IMR-90 (cell line): ENCODE data around the gene ANKRD9. TPM values are rescaled to one million over a fixed set of nuclear protein-coding genes. Genes with fewer than 3 reads are reported as not detected.

Source experiments
- ATAC-seq: fragments of 200-7000 bp; cut with Tn5 transposase; 2 replicates; pipeline ENCODE4 v1.9.1; 2020; ENCODE audit warnings: low read depth, mild to moderate bottlenecking, moderate library complexity
- BruUV-seq: library from RNA; stranded (reverse); fragments of 400-500 nt; replicated peaks from 2 replicates; lab custom pipeline; 2021; lab: Mats Ljungman, UMichigan
- CTCF ChIA-PET: fragments of 300-600 bp; formaldehyde crosslinking; extraction: SDS; loops from one replicate; lab custom pipeline; 2021; ENCODE audit warnings: antibody characterized with exemption; lab: Yijun Ruan, JAX
- POLR2A ChIA-PET: fragments of 300-600 bp; sonication (Branson Sonifier 250); formaldehyde crosslinking; loops from one replicate; lab custom pipeline; 2022; ENCODE audit warnings: antibody characterized with exemption; ENCODE audit not compliant: unreplicated experiment; lab: Charles Lee
- DNase-seq: peaks from one replicate; pipeline ENCODE4 v3.0.0; 2013
- H2AFZ ChIP-seq: replicated peaks from 2 replicates; pipeline ENCODE3; 2013; ENCODE audit warnings: low read length, mild to moderate bottlenecking; ENCODE audit not compliant: poor library complexity
- H2AK5ac ChIP-seq: 2 replicates; pipeline ENCODE4 v1.6.1; 2013; ENCODE audit warnings: low read depth, low read length, inconsistent platforms
- H2AK9ac ChIP-seq: replicated peaks from 2 replicates; pipeline ENCODE3; 2013; ENCODE audit warnings: mild to moderate bottlenecking, low read depth, low read length, moderate library complexity; ENCODE audit not compliant: poor library complexity
- H2BK120ac ChIP-seq: 2 replicates; pipeline ENCODE4 v1.6.1; 2013; ENCODE audit warnings: low read depth, low read length, inconsistent platforms
- H2BK15ac ChIP-seq: 3 replicates; pipeline ENCODE4 v1.6.1; 2013; ENCODE audit warnings: low read depth, low read length, inconsistent platforms
- H2BK20ac ChIP-seq: 2 replicates; pipeline ENCODE4 v1.6.1; 2013; ENCODE audit warnings: low read depth, mild to moderate bottlenecking, inconsistent platforms, low read length, moderate library complexity
- H2BK5ac ChIP-seq: 2 replicates; pipeline ENCODE4 v1.6.1; 2013; ENCODE audit warnings: mild to moderate bottlenecking, low read depth, low read length, inconsistent platforms; ENCODE audit not compliant: poor library complexity, severe bottlenecking
- H3K14ac ChIP-seq: replicated peaks from 2 replicates; pipeline ENCODE4 v1.6.1; 2013; ENCODE audit warnings: low read depth, low read length, inconsistent platforms
- H3K18ac ChIP-seq: 2 replicates; pipeline ENCODE4 v1.6.1; 2013; ENCODE audit warnings: low read depth, low read length, control low read depth
- H3K23ac ChIP-seq: 2 replicates; pipeline ENCODE4 v1.6.1; 2013; ENCODE audit warnings: low read depth, low read length, inconsistent platforms
- H3K27ac ChIP-seq: 2 replicates; pipeline ENCODE4 v1.5.1; 2013; ENCODE audit warnings: mild to moderate bottlenecking, control low read depth, low read length; ENCODE audit not compliant: insufficient read depth
- H3K27me3 ChIP-seq: 2 replicates; pipeline ENCODE4 v1.6.1; 2013; ENCODE audit warnings: low read length; ENCODE audit not compliant: control insufficient read depth, insufficient read depth
- H3K36me3 ChIP-seq: 2 replicates; pipeline ENCODE4 v1.6.1; 2013; ENCODE audit warnings: low read length, mixed read lengths; ENCODE audit not compliant: control insufficient read depth, insufficient read depth
- H3K4ac ChIP-seq: 2 replicates; pipeline ENCODE4 v1.6.1; 2013; ENCODE audit warnings: low read depth, low read length, inconsistent platforms
- H3K4me1 ChIP-seq: 2 replicates; pipeline ENCODE4 v1.6.1; 2013; ENCODE audit warnings: low read length, mixed read lengths; ENCODE audit not compliant: control insufficient read depth, insufficient read depth
- H3K4me2 ChIP-seq: 2 replicates; pipeline ENCODE4 v1.6.1; 2013; ENCODE audit warnings: low read depth, mild to moderate bottlenecking, control low read depth, low read length, moderate library complexity
- H3K4me3 ChIP-seq: 2 replicates; pipeline ENCODE4 v1.5.1; 2013; ENCODE audit warnings: low read depth, mild to moderate bottlenecking, control low read depth, low read length, moderate library complexity; ENCODE audit not compliant: insufficient read depth
- H3K56ac ChIP-seq: 2 replicates; pipeline ENCODE4 v1.6.1; 2013; ENCODE audit warnings: low read length, inconsistent platforms; ENCODE audit not compliant: insufficient read depth; ENCODE audit errors: extremely low read depth
- H3K79me1 ChIP-seq, 2 experiments: 2 replicates each; pipeline ENCODE4 v1.6.1; 2013; ENCODE audit warnings: low read length in 2 of 2, inconsistent platforms in 1 of 2, low read depth in 1 of 2
- H3K9ac ChIP-seq: 2 replicates; pipeline ENCODE4 v1.6.1; 2013; ENCODE audit warnings: low read depth, low read length, control low read depth
- H3K9me1 ChIP-seq: 2 replicates; pipeline ENCODE4 v1.6.1; 2013; ENCODE audit warnings: low read length, inconsistent platforms; ENCODE audit not compliant: insufficient read depth
- H3K9me3 ChIP-seq: 2 replicates; pipeline ENCODE4 v1.6.1; 2013; ENCODE audit warnings: low read length; ENCODE audit not compliant: control insufficient read depth, insufficient read depth
- H4K20me1 ChIP-seq: 2 replicates; pipeline ENCODE4 v1.6.1; 2013; ENCODE audit warnings: low read length, inconsistent platforms; ENCODE audit not compliant: insufficient read depth
- H4K5ac ChIP-seq: 2 replicates; pipeline ENCODE4 v1.6.1; 2013; ENCODE audit warnings: mild to moderate bottlenecking, low read depth, low read length, control low read depth
- H4K8ac ChIP-seq, 2 experiments: 2 replicates each; pipeline ENCODE4 v1.6.1; 2013; ENCODE audit warnings: low read depth in 2 of 2, low read length in 2 of 2, control low read depth in 1 of 2, inconsistent platforms in 1 of 2
- H4K91ac ChIP-seq: 2 replicates; pipeline ENCODE4 v1.6.1; 2013; ENCODE audit warnings: low read depth, low read length, inconsistent platforms; ENCODE audit not compliant: insufficient read depth
- BHLHE40 ChIP-seq: fragments of 150-350 bp; IDR thresholded peaks from 2 replicates; pipeline ENCODE4 v1.6.1; 2016; ENCODE audit warnings: mild to moderate bottlenecking, low read depth, low read length
- CEBPB ChIP-seq: IDR thresholded peaks from 2 replicates; pipeline ENCODE4 v1.6.1; 2012; ENCODE audit warnings: low read depth, low read length, improper control_type of control experiment
- CHD1 ChIP-seq: IDR thresholded peaks from 2 replicates; pipeline ENCODE4 v1.6.1; 2012; ENCODE audit warnings: low read depth, low read length, improper control_type of control experiment
- FOS ChIP-seq: fragments of 150-350 bp; IDR thresholded peaks from 2 replicates; pipeline ENCODE4 v1.6.1; 2016; ENCODE audit warnings: low read depth, low read length
- MAFK ChIP-seq: IDR thresholded peaks from 2 replicates; pipeline ENCODE4 v1.6.1; 2012; ENCODE audit warnings: low read depth, low read length, improper control_type of control experiment
- MAZ ChIP-seq: IDR thresholded peaks from 2 replicates; pipeline ENCODE4 v1.6.1; 2012; ENCODE audit warnings: low read depth, mild to moderate bottlenecking, low read length, improper control_type of control experiment, moderate library complexity, borderline replicate concordance
- POLR2A ChIP-seq: IDR thresholded peaks from 2 replicates; pipeline ENCODE4 v1.6.1; 2012; ENCODE audit warnings: mild to moderate bottlenecking, low read depth, low read length
- RAD21 ChIP-seq: IDR thresholded peaks from 2 replicates; pipeline ENCODE4 v1.6.1; 2012; ENCODE audit warnings: low read length, improper control_type of control experiment
- RFX5 ChIP-seq: IDR thresholded peaks from 2 replicates; pipeline ENCODE4 v1.8.0; 2012; ENCODE audit warnings: low read depth, mild to moderate bottlenecking, low read length, moderate library complexity
- SMC3 ChIP-seq: fragments of 150-350 bp; IDR thresholded peaks from 2 replicates; pipeline ENCODE4 v1.6.1; 2016; ENCODE audit warnings: low read depth, mild to moderate bottlenecking, antibody characterized with exemption, low read length, moderate library complexity
- USF2 ChIP-seq: fragments of 150-350 bp; IDR thresholded peaks from 2 replicates; pipeline ENCODE4 v1.6.1; 2017; ENCODE audit warnings: mild to moderate bottlenecking, antibody characterized with exemption, low read length, low read depth
- WGBS, 2 experiments: methylation state at CpG; one replicate each; pipeline versions ENCODE4 v1.1.5 to v1.1.7; 2013; ENCODE audit warnings: missing lambda C conversion rate in 2 of 2; ENCODE audit not compliant: insufficient read length in 1 of 2; ENCODE audit errors: extremely low coverage in 2 of 2; 5-methylcytosine and 5-hydroxymethylcytosine counted together
- dilution Hi-C: fragments of 300-500 bp; cut with HindIII; formaldehyde crosslinking; loops from one replicate; pipeline ENCODE4 v1.14.3; 2018; ENCODE audit warnings: low sequenced_read_pairs; ENCODE audit not compliant: unreplicated experiment
- in situ Hi-C: fragments of 300-500 bp; cut with MboI; formaldehyde crosslinking; loops from 3 replicates; pipeline ENCODE4 v1.14.3; 2019; ENCODE audit warnings: low sequenced_read_pairs, inconsistent platforms, mixed read lengths
- intact Hi-C: fragments of 100-400 bp; cut with micrococcal nuclease; formaldehyde crosslinking; loops from 2 replicates; pipeline ENCODE4 v1.10.0; 2022
- polyA plus RNA-seq, 3 experiments: library from polyadenylated mRNA; depleted of rRNA; stranded (reverse); fragments of >200 nt; gene quantifications; 2 replicates each; pipeline ENCODE4 v1.2.3, GENCODE V29; 2012; ENCODE audit warnings: low replicate concordance in 1 of 3
- total RNA-seq: library from RNA; depleted of rRNA; stranded (reverse); fragments of >200 nt; gene quantifications from 2 replicates; pipeline ENCODE4 v1.2.3, GENCODE V29; 2012
- TF ChIP-seq, protein P1 (sequence below): fragments of 150-350 bp; IDR thresholded peaks from 2 replicates; pipeline ENCODE4 v1.6.1; 2016; ENCODE audit warnings: low read depth, mild to moderate bottlenecking, low read length, moderate library complexity, borderline replicate concordance

The ANKRD9 gene
- total and polyA plus RNA-seq, 2 of the 4 experiments (the other 2 are of a cell fraction): 3.9 to 15.7 TPM

DNA sequence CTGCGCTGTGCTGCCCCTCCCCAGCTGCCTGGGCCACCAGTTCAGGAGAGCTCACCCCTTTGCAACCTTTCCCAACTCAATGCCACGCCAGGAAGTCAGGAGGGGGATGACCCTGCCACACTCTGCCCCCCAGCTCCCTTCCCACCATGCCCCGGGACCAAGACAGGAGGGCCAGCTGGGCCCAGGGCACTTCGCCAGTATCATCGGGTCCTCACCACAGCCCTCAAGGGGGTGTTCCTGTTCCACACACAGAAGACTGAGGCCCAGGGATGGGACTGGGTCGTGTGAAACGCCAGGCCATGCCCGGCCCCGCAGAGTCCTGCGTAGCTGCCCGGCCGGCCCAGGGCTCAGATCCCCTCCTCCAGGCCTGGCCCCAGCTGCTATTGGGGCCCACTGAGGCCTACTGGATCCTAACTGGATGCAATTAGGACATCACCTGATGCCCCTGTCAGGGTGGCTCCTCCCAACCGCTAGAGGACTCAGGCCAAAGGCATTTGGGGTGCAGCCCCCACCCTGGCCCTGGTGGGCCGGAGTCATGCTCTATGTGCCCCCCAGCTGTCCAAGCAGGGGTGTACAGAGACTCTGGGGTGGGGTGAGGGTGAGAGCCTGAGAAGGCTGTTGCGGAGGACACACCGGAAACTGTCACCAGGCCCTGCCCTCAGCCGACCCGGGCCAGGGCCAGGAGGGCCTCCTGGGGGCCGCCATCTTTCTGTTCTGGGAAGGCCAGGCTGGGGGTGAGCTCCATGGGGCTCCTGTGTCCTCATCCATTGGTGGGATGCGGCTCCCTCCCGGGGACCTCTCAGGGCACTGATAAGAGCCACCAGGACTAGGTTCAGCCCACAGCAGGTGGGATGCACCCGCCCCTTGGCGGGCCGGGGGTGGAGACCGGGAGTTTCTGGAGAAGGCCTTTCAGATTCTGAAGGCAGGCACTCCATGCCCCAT is 29.3 kb upstream of the ANKRD9 start (continued):
- TF ChIP-seq RFX5 (no peak), BHLHE40 (no peak), MAFK (no peak)

- no peaks in the 10 kb centered on the region for H3K36me3 ChIP-seq
- H3K27ac ChIP-seq: no peak overlapping the region
- no peak overlapping the region for H4K8ac ChIP-seq
- no peak for ATAC-seq
- H2BK5ac ChIP-seq: no peak overlapping the region
- H3K14ac ChIP-seq: no peak overlapping the region
- dilution Hi-C loops (no loop called here), intact Hi-C loops (no loop called here), in situ Hi-C loops (no loop called here)
- POLR2A ChIA-PET: no interaction called here
- no peak overlapping the region for H2BK15ac ChIP-seq
- H3K4me3 ChIP-seq: no peak overlapping the region
- H4K20me1 ChIP-seq: no peaks in the 10 kb centered on the region
- no peaks in the 10 kb centered on the region; the same call in 1 of the 2 replicates for H3K9me1 ChIP-seq
- no TSS peak for BruUV-seq
- no peak overlapping the region for H3K23ac ChIP-seq
- WGBS, 2 experiments: 60% methylated on average over 5 of the region's 15 CpGs; no CpG with 5 or more reads in 1 of the 2 experiments
- H3K56ac ChIP-seq: no peak overlapping the region; the same call in 1 of the 2 replicates
- no peak overlapping the region for H2AK9ac ChIP-seq
- TF ChIP-seq SMC3 (no peak), POLR2A (no peak), RAD21 (no peak), USF2 (no peak), MAZ (no peak), CHD1 (no peak), FOS (no peak), BHLHE40 (no peak), CEBPB (no peak)
- TF ChIP-seq, protein P1, sequence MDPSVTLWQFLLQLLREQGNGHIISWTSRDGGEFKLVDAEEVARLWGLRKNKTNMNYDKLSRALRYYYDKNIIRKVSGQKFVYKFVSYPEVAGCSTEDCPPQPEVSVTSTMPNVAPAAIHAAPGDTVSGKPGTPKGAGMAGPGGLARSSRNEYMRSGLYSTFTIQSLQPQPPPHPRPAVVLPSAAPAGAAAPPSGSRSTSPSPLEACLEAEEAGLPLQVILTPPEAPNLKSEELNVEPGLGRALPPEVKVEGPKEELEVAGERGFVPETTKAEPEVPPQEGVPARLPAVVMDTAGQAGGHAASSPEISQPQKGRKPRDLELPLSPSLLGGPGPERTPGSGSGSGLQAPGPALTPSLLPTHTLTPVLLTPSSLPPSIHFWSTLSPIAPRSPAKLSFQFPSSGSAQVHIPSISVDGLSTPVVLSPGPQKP: no peak
- CTCF ChIA-PET: no interaction called here
- H3K79me1 ChIP-seq: no peaks in the 10 kb centered on the region
- H3K18ac ChIP-seq: no peak overlapping the region; the same call in 1 of the 2 replicates
- H2AK5ac ChIP-seq: no peak overlapping the region
- H4K91ac ChIP-seq: no peak overlapping the region
- H3K4ac ChIP-seq: no peak overlapping the region
- no peak overlapping the region for H2BK20ac ChIP-seq
- no peak for DNase-seq
- no peak overlapping the region for H3K4me2 ChIP-seq
- H3K4me1 ChIP-seq: peaks cover 7% of the 10 kb centered on the region; the same call in 1 of the 2 replicates
- H4K5ac ChIP-seq: no peak overlapping the region
- no peak overlapping the region for H3K9ac ChIP-seq
- peak overlapping the region; percentile 63 for H2AFZ ChIP-seq
- peaks cover 3% of the 10 kb centered on the region; the same call in 1 of the 2 replicates for H3K27me3 ChIP-seq
- H3K9me3 ChIP-seq: no peaks in the 10 kb centered on the region
- H2BK120ac ChIP-seq: no peak overlapping the region
Measured at GRCh38 chr14:102537981-102538601, 28.5 kb upstream of the ANKRD9 start.
